ENCODE results near the gene GPR143.
A peak's percentile ranks its signal among the peaks of the same experiment; 100 is the strongest.
"Not testable (repeated sequence)": the region's sequence is repeated elsewhere in the genome, so short reads cannot be mapped to it uniquely, and the experiment has no call there.

GPR143 gene

GRCh38 chrX:9768321-9768839 lies 2.7 kb upstream of the GPR143 start:
- not testable (repeated sequence) for DNase-seq (ENCODE audit: low read depth in 2 of 2)

GRCh38 chrX:9767375-9767774 lies 1.7 kb upstream of the GPR143 start:
- no peak for DNase-seq (ENCODE audit: low read depth in 2 of 2)

GRCh38 chrX:9765072-9765736 lies 443 bp downstream of the GPR143 start:
- DNase-seq (ENCODE audit: low read depth in 2 of 2), result no peak

- no peak for DNase-seq (ENCODE audit: low read depth in 2 of 2)
Observed at GRCh38 chrX:9759337-9759736, 6.3 kb downstream of the GPR143 start.

- no peak for DNase-seq (ENCODE audit: low read depth in 2 of 2)
Observed at GRCh38 chrX:9758021-9758638, 7.5 kb downstream of the GPR143 start.

- DNase-seq (ENCODE audit: low read depth in 2 of 2), result no peak
Observed at GRCh38 chrX:9757366-9757765, 8.3 kb downstream of the GPR143 start.

- no peak for DNase-seq (ENCODE audit: low read depth in 2 of 2)
Observed at GRCh38 chrX:9749146-9749692, 16.4 kb downstream of the GPR143 start.

- DNase-seq (ENCODE audit: low read depth in 2 of 2), result no peak
Observed at GRCh38 chrX:9747644-9748043, 18.0 kb downstream of the GPR143 start.

GRCh38 chrX:9746148-9746888 lies 19.3 kb downstream of the GPR143 start:
- DNase-seq (ENCODE audit: low read depth in 2 of 2), result no peak

- DNase-seq (ENCODE audit: low read depth in 2 of 2), result no peak
Observed at GRCh38 chrX:9745417-9746115, 20.1 kb downstream of the GPR143 start.

GRCh38 chrX:9739130-9739529 lies 26.5 kb downstream of the GPR143 start:
- DNase-seq (ENCODE audit: low read depth in 2 of 2), result no peak

- DNase-seq (ENCODE audit: low read depth in 2 of 2), result no peak
Observed at GRCh38 chrX:9738151-9738550, 27.5 kb downstream of the GPR143 start.

- no peak for DNase-seq (ENCODE audit: low read depth in 2 of 2)
Observed at GRCh38 chrX:9737363-9737762, 28.3 kb downstream of the GPR143 start.

- DNase-seq (ENCODE audit: low read depth in 2 of 2), result no peak
Observed at GRCh38 chrX:9730752-9731151, 34.9 kb downstream of the GPR143 start.

- DNase-seq (ENCODE audit: low read depth in 2 of 2), result no peak
Observed at GRCh38 chrX:9730078-9730477, 35.6 kb downstream of the GPR143 start.

GRCh38 chrX:9729171-9729885 lies 36.3 kb downstream of the GPR143 start:
- no peak for DNase-seq (ENCODE audit: low read depth in 2 of 2)

GRCh38 chrX:9728261-9728660 lies 37.4 kb downstream of the GPR143 start:
- DNase-seq (ENCODE audit: low read depth in 2 of 2), result no peak

- DNase-seq (ENCODE audit: low read depth in 2 of 2), result no peak
Observed at GRCh38 chrX:9724711-9725110, 40.9 kb downstream of the GPR143 start.

- no peak for DNase-seq (ENCODE audit: low read depth in 2 of 2)
Observed at GRCh38 chrX:9717376-9717775, 48.3 kb downstream of the GPR143 start.

- DNase-seq (ENCODE audit: low read depth in 2 of 2), result no peak
Observed at GRCh38 chrX:9710332-9710731, 55.3 kb downstream of the GPR143 start.

GRCh38 chrX:9708923-9709553 lies 56.6 kb downstream of the GPR143 start:
- peak; percentile 55 to 71 for DNase-seq (ENCODE audit: low read depth in 2 of 2)
